ENCODE results near the gene TSSK3. TPM values are rescaled to one million over a fixed set of nuclear protein-coding genes. Genes with fewer than 3 reads are reported as not detected.

TSSK3 gene
- total RNA-seq, 1 donor from 2014 or later = 6.1 TPM

DNA sequence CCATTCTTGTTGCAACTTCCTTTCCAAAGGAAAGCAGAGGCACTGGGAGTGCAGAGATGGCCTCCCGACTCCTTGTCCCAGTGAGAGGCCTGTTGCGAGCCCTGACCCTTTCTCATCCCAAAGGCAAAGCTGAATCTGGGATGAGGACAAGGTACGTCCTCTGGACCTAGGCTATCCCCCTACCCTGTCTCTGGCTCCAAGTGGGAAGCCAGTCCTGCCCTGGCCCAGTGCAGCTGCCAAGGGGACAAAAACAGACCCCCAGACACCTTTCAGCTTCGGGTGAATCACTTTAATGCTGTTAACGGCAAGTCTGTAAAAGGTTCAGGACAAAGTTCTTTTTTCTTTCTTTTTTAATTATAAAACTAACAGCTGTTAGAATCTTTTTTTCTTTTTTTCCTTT, 2.5 kb downstream of the TSSK3 start:
- intact Hi-C loops (cut with micrococcal nuclease) = loop anchor here (5.0 kb wide), 2 partner anchors 43 to 148 kb away; no protein-coding TSS in a partner anchor
- Mint-ChIP-seq H3K36me3 (ENCODE audit: low read depth) (peaks cover 51% of the 10 kb centered on the region), H3K27ac (no peak overlapping the region), H3K27me3 (no peaks in the 10 kb centered on the region), H3K4me1 (peaks cover 19% of the 10 kb centered on the region), H3K9me3 (no peaks in the 10 kb centered on the region), H3K4me3 (no peak overlapping the region)
- DNase-seq = no peak
- CTCF ChIA-PET = interaction anchor here (2.5 kb wide), 1 partner anchor 149 kb away, joined by 8 read pairs; no protein-coding TSS in a partner anchor
- no peak for ATAC-seq (ENCODE audit: low read depth)
- POLR2A ChIA-PET = interaction anchor here (0.7 to 1.7 kb wide), 2 partner anchors 29 to 115 kb away, joined by 3 to 5 read pairs; partner anchors contain the start of gene MARCKSL1
- TF ChIP-seq, protein P1, sequence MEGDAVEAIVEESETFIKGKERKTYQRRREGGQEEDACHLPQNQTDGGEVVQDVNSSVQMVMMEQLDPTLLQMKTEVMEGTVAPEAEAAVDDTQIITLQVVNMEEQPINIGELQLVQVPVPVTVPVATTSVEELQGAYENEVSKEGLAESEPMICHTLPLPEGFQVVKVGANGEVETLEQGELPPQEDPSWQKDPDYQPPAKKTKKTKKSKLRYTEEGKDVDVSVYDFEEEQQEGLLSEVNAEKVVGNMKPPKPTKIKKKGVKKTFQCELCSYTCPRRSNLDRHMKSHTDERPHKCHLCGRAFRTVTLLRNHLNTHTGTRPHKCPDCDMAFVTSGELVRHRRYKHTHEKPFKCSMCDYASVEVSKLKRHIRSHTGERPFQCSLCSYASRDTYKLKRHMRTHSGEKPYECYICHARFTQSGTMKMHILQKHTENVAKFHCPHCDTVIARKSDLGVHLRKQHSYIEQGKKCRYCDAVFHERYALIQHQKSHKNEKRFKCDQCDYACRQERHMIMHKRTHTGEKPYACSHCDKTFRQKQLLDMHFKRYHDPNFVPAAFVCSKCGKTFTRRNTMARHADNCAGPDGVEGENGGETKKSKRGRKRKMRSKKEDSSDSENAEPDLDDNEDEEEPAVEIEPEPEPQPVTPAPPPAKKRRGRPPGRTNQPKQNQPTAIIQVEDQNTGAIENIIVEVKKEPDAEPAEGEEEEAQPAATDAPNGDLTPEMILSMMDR (IDR thresholded peaks at IDR 0.05) = no peak

DNA sequence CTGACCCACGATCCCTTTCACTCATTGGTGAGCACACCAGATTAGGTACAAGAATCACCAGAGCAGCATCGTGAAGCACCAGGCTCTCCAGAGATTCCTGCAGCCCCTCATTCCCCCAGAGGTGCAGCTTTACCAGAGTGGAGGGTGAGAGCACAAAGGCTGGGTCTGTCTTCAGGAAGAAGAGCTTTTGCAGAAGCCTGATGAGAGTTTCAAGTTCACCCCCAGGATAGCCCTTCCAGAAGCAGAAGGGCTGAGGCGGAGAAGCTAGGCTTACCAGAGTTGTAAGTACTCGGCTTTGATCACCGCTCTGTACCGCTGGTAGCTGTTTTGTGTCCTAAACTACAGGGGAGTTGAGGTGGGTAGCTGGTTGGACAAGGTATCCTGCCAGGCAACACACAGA, 3.1 kb downstream of the TSSK3 start:
- ChIA-PET POLR2A (interaction anchor here (0.7 to 1.7 kb wide), 2 partner anchors 29 to 115 kb away, joined by 3 to 5 read pairs; partner anchors contain the start of gene MARCKSL1), CTCF (interaction anchor here (2.5 kb wide), 1 partner anchor 150 kb away, joined by 8 read pairs; no protein-coding TSS in a partner anchor)
- DNase-seq (no peak), ATAC-seq (ENCODE audit: low read depth) (no peak)
- H3K27me3 Mint-ChIP-seq = no peaks in the 10 kb centered on the region
- no peak overlapping the region for H3K4me3 Mint-ChIP-seq
- intact Hi-C loops (cut with micrococcal nuclease) = no loop called here
- TF ChIP-seq, protein P1 (IDR thresholded peaks at IDR 0.05) = no peak
- H3K36me3 Mint-ChIP-seq (ENCODE audit: low read depth) = peaks cover 51% of the 10 kb centered on the region
- H3K27ac Mint-ChIP-seq = no peak overlapping the region
- peaks cover 13% of the 10 kb centered on the region for H3K4me1 Mint-ChIP-seq
- H3K9me3 Mint-ChIP-seq = no peaks in the 10 kb centered on the region

DNA sequence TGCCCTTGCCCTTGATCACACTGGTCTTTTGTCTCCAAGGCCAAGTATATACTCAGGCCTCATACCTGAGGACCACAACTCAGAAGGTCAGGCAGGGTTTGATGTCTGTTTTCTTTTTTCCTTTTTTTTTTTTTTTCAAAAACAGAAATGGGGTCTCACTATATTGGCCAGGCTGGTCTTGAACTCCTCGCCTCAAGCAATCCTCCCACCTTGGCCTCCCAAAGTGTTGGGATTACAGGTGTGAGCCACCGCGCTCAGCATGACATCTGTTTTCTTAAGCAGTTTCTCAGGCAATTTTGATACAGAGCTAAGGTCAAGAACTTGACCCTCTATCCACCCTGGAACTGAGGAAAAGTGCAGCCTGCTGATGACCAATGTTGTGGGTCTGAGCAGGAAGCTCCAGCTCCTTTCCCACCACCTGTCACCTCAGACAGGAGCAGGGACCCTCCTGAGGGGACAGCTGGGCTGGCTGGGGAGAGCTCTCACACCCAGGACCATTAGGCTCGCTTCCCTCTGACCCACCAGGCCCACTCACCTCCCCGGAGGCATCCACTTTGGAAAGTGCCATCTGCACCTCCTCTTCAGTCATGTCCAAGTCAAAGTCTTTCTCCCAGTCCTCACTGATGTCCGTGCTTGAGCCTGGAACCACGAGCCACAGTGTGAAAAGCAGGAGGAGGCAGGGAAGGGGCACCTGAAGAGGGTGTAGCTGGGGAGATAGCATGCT, 5.7 kb downstream of the TSSK3 start:
- ChIA-PET CTCF (interaction anchor here (1.1 to 1.6 kb wide), 2 partner anchors 27 to 153 kb away, joined by 3 read pairs; partner anchors contain the start of gene BSDC1), POLR2A (interaction anchor here (0.7 to 1.3 kb wide), 3 partner anchors 14 to 190 kb away, joined by 3 to 5 read pairs (median 3); no protein-coding TSS in a partner anchor)
- no peak overlapping the region for H3K27ac Mint-ChIP-seq
- peaks cover 13% of the 10 kb centered on the region for H3K4me1 Mint-ChIP-seq
- TF ChIP-seq, protein P1 (IDR thresholded peaks at IDR 0.05) = no peak
- H3K27me3 Mint-ChIP-seq = no peaks in the 10 kb centered on the region
- no peaks in the 10 kb centered on the region for H3K9me3 Mint-ChIP-seq
- intact Hi-C loops (cut with micrococcal nuclease) = no loop called here
- H3K4me3 Mint-ChIP-seq = no peak overlapping the region
- ATAC-seq (ENCODE audit: low read depth) (no peak), DNase-seq (no peak)
- peaks cover 66% of the 10 kb centered on the region for H3K36me3 Mint-ChIP-seq (ENCODE audit: low read depth)

DNA sequence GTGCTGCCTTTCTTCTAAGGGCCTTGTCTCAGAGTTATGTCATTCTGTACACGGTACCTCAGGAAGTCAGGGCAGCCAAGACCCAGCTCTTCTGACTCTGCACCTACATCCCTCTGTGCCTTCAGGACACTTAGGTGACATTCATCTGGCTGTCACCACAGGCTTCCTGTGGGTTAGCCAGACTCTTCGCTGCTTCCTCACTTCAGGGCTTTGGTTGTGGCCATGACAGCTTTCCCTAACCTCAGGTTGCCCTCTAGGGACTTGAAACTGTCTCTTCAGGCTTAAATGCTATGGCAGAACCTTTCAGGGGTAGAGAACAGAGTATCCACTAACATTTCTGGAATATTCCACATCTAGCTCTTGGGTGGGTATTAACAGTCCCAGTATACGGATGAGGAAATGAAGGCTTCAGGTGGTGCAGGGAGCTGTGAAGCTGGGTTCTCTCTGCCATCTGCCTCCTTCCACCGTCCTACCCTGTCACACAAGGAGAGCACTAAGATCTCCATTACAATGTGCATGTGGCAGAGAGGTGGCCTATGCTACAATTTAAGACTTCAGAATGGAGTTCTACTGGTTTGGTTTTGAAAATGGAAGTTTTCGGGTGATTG, 9.9 kb downstream of the TSSK3 start:
- intact Hi-C loops (cut with micrococcal nuclease) = loop anchor here (1.0 kb wide), 1 partner anchor 37 kb away; no protein-coding TSS in a partner anchor
- TF ChIP-seq, protein P1 (IDR thresholded peaks at IDR 0.05) = no peak
- DNase-seq (no peak), ATAC-seq (ENCODE audit: low read depth) (peak; percentile 80)
- Mint-ChIP-seq H3K4me1 (peaks cover 11% of the 10 kb centered on the region), H3K27me3 (no peaks in the 10 kb centered on the region), H3K4me3 (no peak overlapping the region), H3K27ac (no peak overlapping the region), H3K36me3 (ENCODE audit: low read depth) (peaks cover 76% of the 10 kb centered on the region), H3K9me3 (no peaks in the 10 kb centered on the region)
- CTCF ChIA-PET = interaction anchor here (0.6 to 1.9 kb wide), 6 partner anchors 11 to 156 kb away, joined by 3 to 15 read pairs (median 4); partner anchors contain the start of gene MARCKSL1
- POLR2A ChIA-PET = interaction anchor here (0.5 to 1.4 kb wide), 7 partner anchors 9 to 206 kb away, joined by 3 to 9 read pairs (median 4); partner anchors contain the start of genes BSDC1, CCDC28B and MARCKSL1

Data from activated B cell treated with CpG ODN at 0.5 μM for 24 hours (primary cell).